22Rv1 (cell line): Measurements from ENCODE around the gene CSNK1D.

Experiments
- CTCF ChIP-seq: fragments of 450-650 bp; IDR thresholded peaks from 2 replicates; pipeline ENCODE4 v1.5.1; 2017; ENCODE audit warnings: mild to moderate bottlenecking
- ZFX ChIP-seq: fragments of 450-650 bp; IDR thresholded peaks from 2 replicates; pipeline ENCODE4 v1.6.1; 2017; ENCODE audit warnings: antibody characterized with exemption, borderline replicate concordance

GRCh38 chr17:82287868-82288801, 14.6 kb upstream of the CSNK1D start:
- no peak for TF ChIP-seq CTCF
- no peak for TF ChIP-seq ZFX
